AG04449 (cell line): ENCODE results near the gene NPIPB5.
"Not testable (repeated sequence)": the region's sequence is repeated elsewhere in the genome, so short reads cannot be mapped to it uniquely, and the experiment has no call there.

Experiments
- CTCF ChIA-PET: fragments of 350-600 bp; formaldehyde crosslinking; extraction: SDS; loops from one replicate; lab custom pipeline; 2021; ENCODE audit warnings: antibody characterized with exemption; lab: Yijun Ruan, JAX
- POLR2A ChIA-PET: fragments of 400-600, 350-600 bp; formaldehyde crosslinking; extraction: SDS; loops from one replicate; lab custom pipeline; 2020; ENCODE audit warnings: antibody characterized with exemption, inconsistent platforms; lab: Yijun Ruan, JAX
- DNase-seq: peaks from one replicate; pipeline ENCODE4 v3.0.0-alpha.2; 2010; ENCODE audit warnings: low read depth, low spot score
- H3K4me3 ChIP-seq: 2 replicates; pipeline ENCODE4 v1.5.1; 2011; ENCODE audit warnings: low read depth, mild to moderate bottlenecking, control low read depth, low read length

NPIPB5 gene

DNA sequence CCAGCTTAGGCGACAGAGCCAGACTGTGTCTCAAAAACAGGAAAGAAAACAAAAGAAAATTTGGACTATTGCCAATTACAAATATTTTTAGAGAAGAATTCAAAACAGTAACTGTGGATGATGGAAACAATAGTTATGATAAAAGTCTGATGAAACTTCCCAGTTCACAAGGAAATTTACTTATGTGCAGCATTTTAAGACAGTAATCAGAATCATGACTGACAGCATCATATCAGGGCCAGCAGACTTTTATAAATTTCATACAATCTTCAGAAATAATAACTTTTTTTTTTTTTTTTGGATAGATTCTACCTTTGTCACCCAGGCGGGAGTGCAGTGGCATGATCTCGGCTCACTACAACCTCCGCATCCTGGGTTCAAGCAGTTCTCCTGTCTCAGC lies at the start of gene NPIPB5:
Gene NPIPB5 (plus strand): TSS at position 301 of the 400 bp plus-strand sequence. CDS start 2,911 bp downstream, outside the sequence.
- H3K4me3 ChIP-seq, CTCF ChIA-PET, POLR2A ChIA-PET, DNase-seq: not testable (repeated sequence)

DNA sequence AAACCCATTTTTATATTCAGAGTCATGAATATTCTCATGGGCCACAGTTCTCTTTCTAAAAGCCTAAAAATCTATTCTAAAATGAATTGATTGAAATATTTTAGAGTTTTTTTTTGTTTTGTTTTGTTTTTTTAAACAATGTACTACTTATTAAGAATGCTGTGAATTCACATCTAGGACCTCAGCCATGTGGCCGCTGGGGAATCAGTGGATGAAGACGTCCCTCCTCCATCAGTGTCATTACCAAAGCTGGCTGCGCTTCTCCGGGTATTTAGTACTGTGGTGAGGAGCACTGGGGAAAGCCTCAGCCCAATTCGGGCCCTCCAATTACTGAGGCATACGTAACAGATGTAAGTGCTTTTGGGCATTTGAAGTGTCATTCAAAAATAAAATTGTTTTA lies 41.8 kb upstream of the NPIPB5 start:
- CTCF ChIA-PET, DNase-seq, H3K4me3 ChIP-seq, POLR2A ChIA-PET: not testable (repeated sequence)

DNA sequence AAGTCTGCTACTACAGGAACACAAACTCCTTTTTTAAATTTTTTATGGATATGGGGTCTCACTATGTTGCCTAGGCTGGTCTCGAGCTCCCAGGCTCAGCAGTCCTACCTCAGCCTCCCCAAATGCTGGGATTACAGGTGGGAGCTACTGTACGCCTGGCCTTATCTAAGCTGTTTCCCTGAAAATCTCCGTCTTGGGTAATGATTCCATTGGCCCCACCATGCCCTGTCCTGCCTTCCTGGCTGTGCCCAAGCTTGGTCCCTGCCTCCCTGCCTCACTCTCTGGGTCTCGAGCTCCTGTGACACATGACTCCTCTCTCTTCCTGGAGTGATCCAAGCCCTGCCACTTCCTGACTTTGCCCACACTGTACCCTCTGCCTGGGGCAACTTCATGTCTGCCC lies 27.3 kb downstream of the NPIPB5 start:
- POLR2A ChIA-PET, CTCF ChIA-PET, H3K4me3 ChIP-seq, DNase-seq: not testable (repeated sequence)

DNA sequence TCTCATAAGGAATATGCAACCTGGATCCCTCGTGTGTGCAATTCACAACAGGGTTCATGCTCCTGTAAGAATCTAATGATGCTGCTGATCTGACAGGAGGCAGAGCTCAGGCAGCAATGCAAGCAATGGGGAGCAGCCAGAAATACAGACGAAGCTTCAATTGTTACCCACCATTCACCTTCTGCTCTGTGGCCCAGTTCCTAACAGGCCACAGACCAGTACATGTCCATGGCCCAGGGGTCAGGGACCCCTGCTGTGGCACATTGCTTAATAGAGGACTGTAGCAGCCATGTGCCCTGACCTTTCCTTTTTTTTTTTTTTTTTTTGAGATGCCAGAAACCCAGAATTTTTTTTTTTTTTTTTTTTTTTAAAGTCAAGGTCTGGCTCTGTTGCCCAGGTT lies 34.1 kb downstream of the NPIPB5 start:
- H3K4me3 ChIP-seq, POLR2A ChIA-PET, DNase-seq, CTCF ChIA-PET: not testable (repeated sequence)

DNA sequence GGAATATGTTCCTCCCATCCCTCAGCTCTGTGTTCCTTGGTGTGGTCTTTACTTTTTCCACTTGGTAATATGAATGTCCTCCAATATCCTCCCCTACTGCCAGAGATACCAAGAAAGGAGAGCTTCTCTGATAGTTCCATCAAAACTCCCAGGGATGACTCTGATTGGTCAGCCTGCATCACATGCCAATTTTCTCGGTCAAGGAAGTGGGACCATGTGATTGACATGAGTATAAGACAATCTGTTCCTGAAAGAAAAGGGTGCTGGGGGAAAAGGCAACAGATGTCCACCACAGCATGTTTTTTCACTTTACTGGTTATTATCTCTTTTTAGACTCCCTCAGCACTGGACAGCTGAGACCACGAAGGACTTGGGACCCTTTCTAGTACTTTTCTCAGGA lies 35.9 kb downstream of the NPIPB5 start:
- DNase-seq, POLR2A ChIA-PET, H3K4me3 ChIP-seq, CTCF ChIA-PET: not testable (repeated sequence)

DNA sequence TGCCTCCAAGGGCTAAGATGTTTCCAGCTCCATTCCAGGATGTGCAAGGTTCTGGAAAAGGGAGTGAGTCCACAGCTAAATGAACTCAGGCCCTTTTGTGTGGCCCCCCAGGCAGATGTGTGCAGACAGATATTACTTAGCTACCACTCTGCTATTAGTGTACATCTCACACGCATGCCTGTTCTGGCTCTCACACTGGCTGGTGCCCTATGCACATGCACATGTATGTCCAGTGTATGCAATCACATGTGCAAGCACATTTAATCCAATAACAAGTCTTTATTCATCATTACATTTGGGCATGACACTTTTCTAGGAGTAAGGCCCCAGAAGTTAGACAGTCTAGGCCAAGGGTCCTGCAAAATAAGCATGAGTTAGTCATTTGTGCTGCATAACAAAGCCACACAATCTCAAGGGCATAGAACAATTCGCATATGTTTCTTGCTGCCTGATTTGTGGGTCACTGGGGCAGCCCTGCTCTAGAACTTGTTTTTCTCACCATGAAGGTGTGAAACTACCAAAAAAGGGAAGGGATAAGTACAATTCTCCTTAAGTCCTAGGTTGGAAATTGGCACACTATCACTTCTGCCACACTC lies 36.6 kb downstream of the NPIPB5 start:
- CTCF ChIA-PET, DNase-seq, POLR2A ChIA-PET, H3K4me3 ChIP-seq: not testable (repeated sequence)

DNA sequence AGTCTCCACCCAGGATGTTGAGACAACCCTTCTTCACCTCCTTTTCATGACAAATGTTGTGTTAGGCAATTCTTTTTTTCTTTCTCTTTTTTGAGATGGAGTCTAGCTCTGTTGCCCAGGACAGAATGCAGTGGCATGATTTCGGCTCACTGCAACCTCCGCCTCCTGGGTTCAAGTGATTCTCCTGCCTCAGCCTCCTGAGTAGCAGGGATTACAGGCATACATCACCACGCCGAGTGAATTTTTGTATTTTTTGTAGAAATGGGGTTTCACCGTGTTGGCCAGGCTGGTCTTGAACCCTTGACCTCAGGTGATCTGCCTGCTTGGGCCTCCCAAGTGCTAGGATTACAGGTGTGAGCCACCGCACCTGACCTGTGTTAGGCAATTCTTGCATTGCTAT lies 39.2 kb downstream of the NPIPB5 start:
- DNase-seq, CTCF ChIA-PET, POLR2A ChIA-PET, H3K4me3 ChIP-seq: not testable (repeated sequence)

DNA sequence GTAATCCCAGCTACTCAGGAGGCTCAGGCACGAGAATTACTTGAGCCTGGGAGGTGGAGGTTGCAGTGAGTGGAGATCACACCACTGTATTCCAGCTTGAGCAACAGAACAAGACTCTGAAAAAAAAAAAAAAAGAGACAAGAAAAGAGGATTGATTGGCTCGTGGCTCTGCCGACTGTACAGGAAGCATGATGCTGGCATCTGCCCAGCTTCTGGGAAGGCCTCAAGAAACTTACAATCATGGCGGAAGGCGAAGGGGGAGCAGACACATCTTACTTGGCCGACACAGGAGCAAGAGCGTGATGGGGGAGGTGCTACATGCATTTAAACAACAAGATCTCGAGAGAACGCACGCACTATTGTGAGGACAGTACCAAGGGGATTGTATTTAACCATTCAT lies 40.5 kb downstream of the NPIPB5 start:
- POLR2A ChIA-PET, CTCF ChIA-PET, H3K4me3 ChIP-seq, DNase-seq: not testable (repeated sequence)

DNA sequence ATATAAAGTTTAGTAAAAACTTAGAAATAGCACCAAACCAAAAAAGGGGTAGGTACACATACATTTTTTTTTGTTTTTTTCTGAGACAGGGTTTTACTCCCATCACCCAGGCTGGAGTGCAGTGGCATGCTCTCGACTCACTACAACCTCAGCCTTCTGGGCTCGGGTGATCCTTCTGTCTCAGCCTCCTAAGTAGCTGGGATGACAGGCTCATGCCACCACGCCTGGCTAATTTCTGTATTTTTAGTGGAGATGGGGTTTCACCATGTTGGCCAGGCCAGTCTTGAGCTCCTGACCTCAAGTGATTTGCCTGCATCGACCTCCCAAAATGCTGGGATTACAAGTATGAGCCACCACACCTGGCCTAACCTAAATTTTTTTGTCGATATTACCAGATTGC lies 41.0 kb downstream of the NPIPB5 start:
- CTCF ChIA-PET, POLR2A ChIA-PET, DNase-seq, H3K4me3 ChIP-seq: not testable (repeated sequence)

DNA sequence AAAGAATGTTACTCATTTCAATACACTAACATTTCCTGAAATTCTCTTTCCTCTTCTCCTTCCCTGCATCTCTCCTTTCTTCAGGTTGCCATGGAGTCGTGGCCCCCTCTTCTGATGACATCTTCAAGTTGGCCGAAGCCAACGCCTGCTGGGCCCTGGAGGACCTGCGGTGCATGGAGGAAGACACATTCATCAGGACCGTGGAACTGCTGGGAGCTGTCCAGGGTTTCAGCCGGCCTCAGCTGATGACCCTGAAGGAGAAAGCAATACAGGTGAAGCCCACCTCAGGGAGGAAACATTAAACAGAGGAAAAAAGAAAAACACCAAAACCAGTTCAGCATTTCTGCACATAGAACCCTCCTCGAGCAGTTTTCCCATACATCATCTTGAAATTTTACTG lies 46.1 kb downstream of the NPIPB5 start:
- CTCF ChIA-PET, DNase-seq, POLR2A ChIA-PET, H3K4me3 ChIP-seq: not testable (repeated sequence)
